Osteoblast (primary cell): ENCODE results near the gene VMP1. TPM values are rescaled to one million over a fixed set of nuclear protein-coding genes. Genes with fewer than 3 reads are reported as not detected.

ENCODE experiments used
- DNase-seq: peaks from one replicate; pipeline ENCODE4 v3.0.0; 2011; ENCODE audit warnings: low spot score, mixed read lengths; ENCODE audit not compliant: insufficient read length; ENCODE audit errors: missing footprints
- H2AFZ ChIP-seq: 2 replicates; pipeline ENCODE4 v1.6.0; 2011; ENCODE audit warnings: mild to moderate bottlenecking, low read length
- H3K27ac ChIP-seq: 2 replicates; pipeline ENCODE4 v1.5.1; 2011; ENCODE audit warnings: mild to moderate bottlenecking, low read depth, low read length, moderate library complexity
- H3K27me3 ChIP-seq: 2 replicates; pipeline ENCODE4 v1.6.0; 2012; ENCODE audit warnings: mild to moderate bottlenecking, control low read depth, inconsistent platforms, low read length, moderate library complexity; ENCODE audit not compliant: insufficient read depth
- H3K36me3 ChIP-seq: 2 replicates; pipeline ENCODE4 v1.5.1; 2011; ENCODE audit warnings: mild to moderate bottlenecking, low read length, control low read depth, moderate library complexity; ENCODE audit not compliant: insufficient read depth
- H3K4me1 ChIP-seq: 2 replicates; pipeline ENCODE4 v1.5.1; 2011; ENCODE audit warnings: mild to moderate bottlenecking, low read length, control low read depth, moderate library complexity; ENCODE audit not compliant: insufficient read depth
- H3K4me2 ChIP-seq: 2 replicates; pipeline ENCODE4 v1.6.0; 2011; ENCODE audit warnings: mild to moderate bottlenecking, low read length; ENCODE audit not compliant: insufficient read depth
- H3K4me3 ChIP-seq: fragments of 200-600 bp; sonication (generic); 3 replicates; pipeline ENCODE4 v1.5.1; 2012; ENCODE audit warnings: mild to moderate bottlenecking, low read length, inconsistent platforms; ENCODE audit not compliant: insufficient read depth
- H3K79me2 ChIP-seq: 2 replicates; pipeline ENCODE4 v1.6.0; 2012; ENCODE audit warnings: mild to moderate bottlenecking, low read length, control low read depth, inconsistent platforms; ENCODE audit not compliant: insufficient read depth
- H3K9me3 ChIP-seq: 2 replicates; pipeline ENCODE4 v1.5.1; 2011; ENCODE audit warnings: low read depth, low read length, control low read depth
- H4K20me1 ChIP-seq: 2 replicates; pipeline ENCODE4 v1.6.0; 2012; ENCODE audit warnings: mild to moderate bottlenecking, low read length, control low read depth; ENCODE audit not compliant: insufficient read depth
- total RNA-seq: library from RNA; depleted of rRNA; stranded (reverse); fragments of >200 nt; gene quantifications from 2 replicates; pipeline ENCODE4 v1.2.3, GENCODE V29; 2012
- TF ChIP-seq, protein P1 (sequence below): IDR thresholded peaks from 2 replicates; pipeline ENCODE4 v1.5.1; 2011; ENCODE audit warnings: mild to moderate bottlenecking, low read depth, low read length, moderate library complexity; ENCODE audit errors: extremely low read depth

Gene VMP1
- total RNA-seq, 1 donor = 415 TPM

DNA sequence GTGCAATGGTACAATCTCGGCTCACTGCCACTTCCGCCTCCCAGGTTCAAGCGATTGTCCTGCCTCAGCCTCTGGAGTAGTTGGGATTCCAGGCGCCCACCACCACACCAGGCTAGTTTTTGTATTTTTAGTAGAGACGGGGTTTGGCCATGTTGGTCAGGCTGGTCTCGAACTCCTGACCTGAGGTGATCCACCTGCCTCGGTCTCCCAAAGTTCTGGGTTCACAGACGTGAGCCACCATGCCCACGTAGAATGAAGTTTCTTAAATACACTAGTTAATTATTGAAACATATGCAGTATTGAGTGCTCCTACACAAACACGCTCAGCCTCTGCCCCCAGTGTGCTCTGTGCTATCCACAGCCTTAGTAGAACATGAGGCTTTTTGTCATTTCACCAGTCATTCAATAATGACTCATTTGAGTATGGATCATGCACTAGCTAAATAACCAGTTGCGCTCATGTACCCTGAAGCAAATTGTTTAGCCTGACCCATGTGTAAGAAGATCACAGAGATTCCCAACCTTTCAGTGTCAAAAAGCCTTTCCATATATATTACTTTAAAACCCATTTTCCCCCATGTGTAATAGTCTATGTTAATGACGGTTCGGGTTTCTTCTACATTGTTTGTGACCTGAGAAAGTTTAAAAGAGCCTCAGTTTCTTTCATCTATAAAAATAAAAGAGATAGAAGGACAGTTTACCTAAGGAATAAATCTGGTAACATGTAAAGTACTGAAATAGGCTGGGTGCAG is 135.6 kb downstream of the VMP1 start:
- Histone ChIP-seq H3K9me3 (no peaks in the 10 kb centered on the region), H3K4me1 (peaks cover 29% of the 10 kb centered on the region), H3K27ac (peak overlapping the region; percentile 99), H3K4me3 (peak overlapping the region; percentile 85), H4K20me1 (peaks cover 3% of the 10 kb centered on the region), H2AFZ (no peak overlapping the region), H3K36me3 (peaks cover 34% of the 10 kb centered on the region), H3K4me2 (peak overlapping the region; percentile 72), H3K79me2 (peaks cover 36% of the 10 kb centered on the region), H3K27me3 (no peaks in the 10 kb centered on the region)
- TF ChIP-seq, protein P1, sequence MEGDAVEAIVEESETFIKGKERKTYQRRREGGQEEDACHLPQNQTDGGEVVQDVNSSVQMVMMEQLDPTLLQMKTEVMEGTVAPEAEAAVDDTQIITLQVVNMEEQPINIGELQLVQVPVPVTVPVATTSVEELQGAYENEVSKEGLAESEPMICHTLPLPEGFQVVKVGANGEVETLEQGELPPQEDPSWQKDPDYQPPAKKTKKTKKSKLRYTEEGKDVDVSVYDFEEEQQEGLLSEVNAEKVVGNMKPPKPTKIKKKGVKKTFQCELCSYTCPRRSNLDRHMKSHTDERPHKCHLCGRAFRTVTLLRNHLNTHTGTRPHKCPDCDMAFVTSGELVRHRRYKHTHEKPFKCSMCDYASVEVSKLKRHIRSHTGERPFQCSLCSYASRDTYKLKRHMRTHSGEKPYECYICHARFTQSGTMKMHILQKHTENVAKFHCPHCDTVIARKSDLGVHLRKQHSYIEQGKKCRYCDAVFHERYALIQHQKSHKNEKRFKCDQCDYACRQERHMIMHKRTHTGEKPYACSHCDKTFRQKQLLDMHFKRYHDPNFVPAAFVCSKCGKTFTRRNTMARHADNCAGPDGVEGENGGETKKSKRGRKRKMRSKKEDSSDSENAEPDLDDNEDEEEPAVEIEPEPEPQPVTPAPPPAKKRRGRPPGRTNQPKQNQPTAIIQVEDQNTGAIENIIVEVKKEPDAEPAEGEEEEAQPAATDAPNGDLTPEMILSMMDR = no peak
- DNase-seq = peak; percentile 56

DNA sequence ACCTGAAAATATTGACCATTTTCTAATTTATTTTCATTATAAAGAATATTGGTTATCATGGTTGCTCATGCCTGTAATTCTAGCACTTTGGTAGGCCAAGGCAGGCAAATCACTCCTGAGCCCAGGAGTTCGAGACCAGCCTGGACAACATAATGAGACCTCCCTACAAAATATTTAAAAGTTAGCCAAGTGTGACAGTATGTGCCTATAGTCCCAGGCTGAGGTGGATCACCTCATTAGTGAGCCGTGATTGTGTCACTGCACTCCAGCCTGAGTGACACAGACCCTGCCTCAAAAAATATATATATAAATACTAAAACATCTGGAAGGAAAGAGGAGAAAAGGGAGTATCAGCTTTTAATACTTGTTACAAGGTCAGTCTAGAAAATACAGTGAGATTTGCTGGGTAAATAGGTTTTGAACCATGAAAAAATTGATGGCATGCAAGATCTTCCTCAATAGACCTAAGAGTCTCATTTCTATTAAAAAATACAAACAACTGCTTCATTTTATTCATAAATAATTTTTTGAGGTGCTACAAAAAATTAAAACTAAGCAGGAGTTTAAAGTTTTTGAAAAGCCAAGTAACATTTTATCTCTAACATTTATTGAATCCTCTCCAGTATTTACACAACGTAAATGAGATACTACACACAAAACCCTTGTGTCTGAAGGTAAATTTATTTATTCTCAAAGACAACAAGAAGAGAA is 137.6 kb downstream of the VMP1 start:
- Histone ChIP-seq H3K27me3 (no peaks in the 10 kb centered on the region), H2AFZ (no peak overlapping the region), H3K36me3 (peaks cover 14% of the 10 kb centered on the region), H3K27ac (peak overlapping the region; percentile 99), H4K20me1 (no peaks in the 10 kb centered on the region), H3K4me1 (peaks cover 32% of the 10 kb centered on the region), H3K4me3 (no peak overlapping the region), H3K4me2 (peak overlapping the region; percentile 70), H3K79me2 (peaks cover 16% of the 10 kb centered on the region), H3K9me3 (no peaks in the 10 kb centered on the region)
- TF ChIP-seq, protein P1 = no peak
- no peak for DNase-seq

DNA sequence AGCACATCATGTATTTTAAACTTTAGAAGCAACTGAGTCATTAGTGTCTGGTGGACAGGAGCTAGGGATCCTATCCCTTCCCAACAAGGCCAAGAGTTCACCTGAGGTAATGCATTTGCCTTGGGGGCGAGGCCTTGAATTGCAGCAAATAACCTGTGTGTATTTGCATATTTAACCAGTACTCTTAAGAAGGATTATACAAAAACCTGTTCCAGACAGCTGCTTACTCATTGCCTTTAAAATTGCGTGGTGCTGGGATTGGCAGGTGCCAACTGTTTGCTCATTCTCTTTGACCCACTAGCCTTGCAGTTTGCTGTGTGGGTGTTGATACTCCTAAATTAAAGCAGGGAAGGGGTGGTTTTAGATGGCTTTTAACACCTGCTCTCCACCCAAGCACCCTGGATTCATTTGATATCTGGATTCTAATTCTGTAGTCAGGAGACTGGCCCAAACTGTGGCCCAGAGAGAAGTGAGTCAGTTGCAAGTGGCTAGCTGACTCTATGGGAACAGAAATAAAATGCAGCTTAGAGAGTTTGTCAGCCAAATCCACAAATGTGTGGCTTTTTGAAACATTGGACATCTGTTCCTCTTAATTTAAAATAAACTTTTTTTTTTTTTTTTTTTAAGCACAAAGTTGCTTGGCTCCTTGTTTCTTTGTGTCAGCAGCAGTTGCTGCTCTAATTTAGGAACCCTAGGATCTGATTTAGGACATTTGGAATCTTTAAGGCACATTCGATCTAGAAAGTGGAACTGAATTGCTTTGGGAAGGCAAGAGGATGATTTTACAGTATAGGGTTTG is 138.3 kb downstream of the VMP1 start:
- Histone ChIP-seq H3K4me3 (no peak overlapping the region), H4K20me1 (no peaks in the 10 kb centered on the region), H3K4me1 (peaks cover 32% of the 10 kb centered on the region), H3K9me3 (no peaks in the 10 kb centered on the region), H3K4me2 (peak overlapping the region; percentile 70), H3K36me3 (peaks cover 7% of the 10 kb centered on the region), H3K27ac (peak overlapping the region; percentile 99), H3K27me3 (no peaks in the 10 kb centered on the region), H2AFZ (no peak overlapping the region), H3K79me2 (peaks cover 9% of the 10 kb centered on the region)
- no peak for DNase-seq
- TF ChIP-seq, protein P1 = no peak
